Erythroblast (primary cell): ENCODE measurements around the gene LAPTM4A.

Experiments used
- DNase-seq, 2 experiments: peaks; one replicate each; lab custom pipeline; 2025; lab: John Stamatoyannopoulos, UW
- GATA1 ChIP-seq: IDR thresholded peaks from 2 replicates; pipeline ENCODE4 v1.6.1; 2011; ENCODE audit warnings: low read depth, mild to moderate bottlenecking, control low read depth, low read length, moderate library complexity
- POLR2A ChIP-seq: IDR thresholded peaks from 2 replicates; pipeline ENCODE4 v1.6.1; 2011; ENCODE audit warnings: mild to moderate bottlenecking, low read length

The LAPTM4A gene

GRCh38 chr2:20013126-20013849 lies 38.1 kb downstream of the LAPTM4A start:
- TF ChIP-seq POLR2A, result no peak
- no peak for TF ChIP-seq GATA1
- DNase-seq, result no peak

- TF ChIP-seq GATA1 (no peak), POLR2A (no peak)
- peak; percentile 5 to 7 for DNase-seq
Observed at GRCh38 chr2:20012282-20013125, 38.9 kb downstream of the LAPTM4A start, which contains the start of gene MATN3. TSS of gene MATN3 (minus strand) at chr2:20012668. CDS start at chr2:20012631, 37 bp downstream.

GRCh38 chr2:20012032-20012281 lies 39.5 kb downstream of the LAPTM4A start:
- TF ChIP-seq POLR2A (no peak), GATA1 (no peak)
- DNase-seq, result no peak

GRCh38 chr2:20011276-20012031 lies 40.0 kb downstream of the LAPTM4A start:
- no peak for DNase-seq
- TF ChIP-seq GATA1 (no peak), POLR2A (no peak)

GRCh38 chr2:20008703-20009102 lies 42.7 kb downstream of the LAPTM4A start:
- no peak for DNase-seq
- no peak for TF ChIP-seq POLR2A
- no peak for TF ChIP-seq GATA1

GRCh38 chr2:20005891-20006470 lies 45.4 kb downstream of the LAPTM4A start:
- no peak for DNase-seq
- TF ChIP-seq POLR2A (no peak), GATA1 (no peak)

GRCh38 chr2:20005067-20005627 lies 46.3 kb downstream of the LAPTM4A start:
- DNase-seq, result no peak
- no peak for TF ChIP-seq GATA1

- no peak for TF ChIP-seq POLR2A
- no peak for TF ChIP-seq GATA1
- DNase-seq, result no peak
Observed at GRCh38 chr2:20001361-20001863, 50.0 kb downstream of the LAPTM4A start.

- TF ChIP-seq GATA1, result no peak
- TF ChIP-seq POLR2A, result no peak
- DNase-seq, result no peak
Observed at GRCh38 chr2:19993731-19994130, 57.7 kb downstream of the LAPTM4A start.

- no peak for DNase-seq
- TF ChIP-seq GATA1 (no peak), POLR2A (no peak)
Observed at GRCh38 chr2:19991895-19992294, 59.5 kb downstream of the LAPTM4A start.

- DNase-seq, result no peak
- TF ChIP-seq GATA1 (no peak), POLR2A (peak; percentile 7)
Observed at GRCh38 chr2:19990416-19990728, 61.1 kb downstream of the LAPTM4A start.

GRCh38 chr2:19989667-19990415 lies 61.6 kb downstream of the LAPTM4A start, which contains the start of gene WDR35:
TSS of gene WDR35 (minus strand) at chr2:19990105. CDS start at chr2:19990015, 90 bp downstream.
- TF ChIP-seq GATA1 (no peak), POLR2A (peak; percentile 75)
- peak; percentile 91 to 94 for DNase-seq
